HCT116 (cell line): ENCODE results near the gene GOLT1A. TPM values are rescaled to one million over a fixed set of nuclear protein-coding genes. Genes with fewer than 3 reads are reported as not detected.

ENCODE experiments used
- ATAC-seq: fragments of 200-7000 bp; cut with Tn5 transposase; 2 replicates; pipeline ENCODE4 v1.9.1; 2020; ENCODE audit warnings: mild to moderate bottlenecking, moderate library complexity
- BruUV-seq: library from RNA; stranded (reverse); fragments of 400-500 nt; replicated peaks from 2 replicates; lab custom pipeline; 2021; lab: Mats Ljungman, UMichigan
- CTCF ChIA-PET: fragments of 300-600 bp; sonication (Branson Sonifier 250); formaldehyde crosslinking; loops from one replicate; lab custom pipeline; 2021; ENCODE audit warnings: antibody characterized with exemption; lab: Charles Lee
- POLR2A ChIA-PET: fragments of 300-600, 350-600 bp; sonication (Branson Sonifier 250); formaldehyde crosslinking; loops from one replicate; lab custom pipeline; 2021; ENCODE audit warnings: antibody characterized with exemption; lab: Charles Lee
- RAD21 ChIA-PET, 2 experiments: fragments of 300-600 bp; sonication (Branson Sonifier 250); formaldehyde crosslinking; loops; one replicate each; lab custom pipeline; 2023; ENCODE audit warnings: low total read pairs in 2 of 2; ENCODE audit not compliant: uncharacterized antibody in 2 of 2, unreplicated experiment in 2 of 2, low non-redundant PET in 1 of 2; lab: Charles Lee
- DNase-seq: peaks from one replicate; pipeline ENCODE4 v3.0.0-alpha.2; 2010; ENCODE audit warnings: low read depth, low spot score
- H2AFZ ChIP-seq: fragments of 200-600 bp; shearing (Covaris generic), sonication (generic); 2 replicates; pipeline ENCODE4 v1.6.1; 2017; ENCODE audit warnings: low read depth, mixed run types, mixed read lengths, antibody characterized with exemption, low read length; ENCODE audit not compliant: poor library complexity, severe bottlenecking
- H3K27ac ChIP-seq: 2 replicates; pipeline ENCODE4 v1.5.1; 2012; ENCODE audit warnings: low read depth, low read length
- H3K27me3 ChIP-seq: fragments of 200-600 bp; sonication (generic); 2 replicates; pipeline ENCODE4 v1.6.1; 2016; ENCODE audit warnings: mixed run types, low read length, mixed read lengths; ENCODE audit not compliant: insufficient read depth
- H3K36me3 ChIP-seq, 2 experiments: fragments of 200-500 bp in 1 of 2; fragments of 200-600 bp in 1 of 2; sonication (Bioruptor generic) in 1 of 2; sonication (generic) in 1 of 2; 2 replicates each; pipeline versions ENCODE4 v1.5.1 to v1.6.1; 2014 to 2016; ENCODE audit warnings: low read length in 2 of 2, inconsistent platforms in 1 of 2, mixed read lengths in 1 of 2, mixed run types in 1 of 2; ENCODE audit not compliant: insufficient read depth in 2 of 2, control insufficient read depth in 1 of 2
- H3K4me1 ChIP-seq, 2 experiments: fragments of 200-600 bp in 1 of 2; sonication (generic) in 1 of 2; 2 replicates each; pipeline versions ENCODE4 v1.5.1 to v1.6.1; 2012 to 2017; ENCODE audit warnings: low read length in 2 of 2, inconsistent platforms in 1 of 2, mild to moderate bottlenecking in 1 of 2, mixed read lengths in 1 of 2, mixed run types in 1 of 2, moderate library complexity in 1 of 2; ENCODE audit not compliant: insufficient read depth in 2 of 2, control insufficient read depth in 1 of 2
- H3K4me2 ChIP-seq: fragments of 200-600 bp; sonication (generic); 2 replicates; pipeline ENCODE4 v1.6.1; 2017; ENCODE audit warnings: mixed run types, low read length, mixed read lengths
- H3K4me3 ChIP-seq, 2 experiments: fragments of 200-600 bp in 1 of 2; sonication (generic) in 1 of 2; replicated peaks in 1 of 2; 2 replicates each; pipeline ENCODE4 v1.5.1; 2011 to 2016; ENCODE audit warnings: low read length in 2 of 2, control low read depth in 1 of 2, low read depth in 1 of 2, mild to moderate bottlenecking in 1 of 2, mixed read lengths in 1 of 2, mixed run types in 1 of 2
- H3K79me2 ChIP-seq: fragments of 200-600 bp; sonication (generic); 2 replicates; pipeline ENCODE4 v1.6.1; 2017; ENCODE audit warnings: mild to moderate bottlenecking, mixed run types, low read length, moderate library complexity, mixed read lengths; ENCODE audit not compliant: insufficient read depth
- H3K9ac ChIP-seq: fragments of 200-600 bp; sonication (generic); 2 replicates; pipeline ENCODE4 v1.6.1; 2016; ENCODE audit warnings: low read length, mixed read lengths
- H3K9me2 ChIP-seq: fragments of 200-600 bp; sonication (generic), shearing (Covaris generic); 2 replicates; pipeline ENCODE4 v1.6.1; 2017; ENCODE audit warnings: mixed run types, mild to moderate bottlenecking, moderate library complexity; ENCODE audit not compliant: insufficient read depth
- H3K9me3 ChIP-seq, 2 experiments: fragments of 200-500 bp in 1 of 2; fragments of 200-600 bp in 1 of 2; sonication (Bioruptor generic) in 1 of 2; sonication (generic) in 1 of 2; 2 replicates each; pipeline ENCODE4 v1.6.1; 2014 to 2017; ENCODE audit warnings: low read length in 2 of 2, mixed read lengths in 2 of 2, inconsistent platforms in 1 of 2, low read depth in 1 of 2, mild to moderate bottlenecking in 1 of 2, mixed run types in 1 of 2, moderate library complexity in 1 of 2; ENCODE audit not compliant: control insufficient read depth in 1 of 2, insufficient read depth in 1 of 2
- H4K20me1 ChIP-seq: fragments of 200-600 bp; sonication (generic), shearing (Covaris generic); 2 replicates; pipeline ENCODE4 v1.6.1; 2017; ENCODE audit warnings: mixed run types, mild to moderate bottlenecking, moderate library complexity; ENCODE audit not compliant: insufficient read depth
- CBX3 ChIP-seq: IDR thresholded peaks from 2 replicates; pipeline ENCODE4 v1.6.1; 2012; ENCODE audit warnings: low read depth
- EGR1 ChIP-seq: IDR thresholded peaks from 2 replicates; pipeline ENCODE4 v1.6.1; 2012; ENCODE audit warnings: low read depth
- EZH2phosphoT487 ChIP-seq: fragments of 200-600 bp; IDR thresholded peaks from 2 replicates; pipeline ENCODE4 v1.6.1; 2018; ENCODE audit warnings: antibody characterized with exemption, borderline replicate concordance
- FOSL1 ChIP-seq: IDR thresholded peaks from 2 replicates; pipeline ENCODE4 v1.6.1; 2012; ENCODE audit warnings: low read depth
- POLR2A ChIP-seq: IDR thresholded peaks from 2 replicates; pipeline ENCODE4 v1.7.0; 2011; ENCODE audit warnings: borderline replicate concordance; ENCODE audit not compliant: insufficient read depth, insufficient read length; ENCODE audit errors: extremely low read depth
- POLR2AphosphoS5 ChIP-seq: IDR thresholded peaks from 2 replicates; pipeline ENCODE4 v1.6.1; 2011; ENCODE audit warnings: mild to moderate bottlenecking, low read depth, low read length, moderate library complexity
- RAD21 ChIP-seq: IDR thresholded peaks from 2 replicates; pipeline ENCODE4 v1.6.1; 2012; ENCODE audit warnings: low read depth, mild to moderate bottlenecking
- SRF ChIP-seq: IDR thresholded peaks from 2 replicates; pipeline ENCODE4 v1.6.1; 2012; ENCODE audit warnings: low read depth
- ZBTB33 ChIP-seq: IDR thresholded peaks from 2 replicates; pipeline ENCODE4 v1.6.1; 2011; ENCODE audit warnings: mild to moderate bottlenecking, low read length, moderate library complexity; ENCODE audit not compliant: insufficient replicate concordance; ENCODE audit errors: extremely low read depth
- intact Hi-C: fragments of 100-400 bp; cut with micrococcal nuclease; formaldehyde crosslinking; loops from 2 replicates; pipeline ENCODE4 v1.10.0; 2022
- total RNA-seq: library from RNA; stranded (reverse); gene quantifications from one replicate; pipeline ENCODE4 v1.2.1, GENCODE V29; 2021; ENCODE audit not compliant: unreplicated experiment
- TF ChIP-seq, protein P1 (sequence below): IDR thresholded peaks from 2 replicates; pipeline ENCODE4 v1.6.1; 2012
- TF ChIP-seq, protein P2 (sequence below): IDR thresholded peaks from 2 replicates; pipeline ENCODE4 v1.6.1; 2012

GOLT1A gene
- total RNA-seq, 1 experiment from 2014 or later = 8.0 TPM

- ChIA-PET RAD21 (no interaction called here), CTCF (no interaction called here), POLR2A (no interaction called here)
- Histone ChIP-seq H3K9ac (no peak overlapping the region), H3K9me2 (no peaks in the 10 kb centered on the region), H3K4me1 (no peaks in the 10 kb centered on the region), H4K20me1 (no peaks in the 10 kb centered on the region), H3K27me3 (no peaks in the 10 kb centered on the region), H3K27ac (no peak overlapping the region), H3K79me2 (no peaks in the 10 kb centered on the region), H3K4me2 (no peak overlapping the region), H3K9me3 (no peaks in the 10 kb centered on the region), H3K36me3 (no peaks in the 10 kb centered on the region; a peak in 1 of 4 replicates), H3K4me3 (no peak overlapping the region), H2AFZ (no peak overlapping the region)
- intact Hi-C loops = no loop called here
- DNase-seq (no peak), ATAC-seq (no peak)
- TF ChIP-seq POLR2AphosphoS5 (no peak), EZH2phosphoT487 (no peak), ZBTB33 (no peak), CBX3 (no peak), POLR2A (no peak), EGR1 (no peak), SRF (no peak), RAD21 (no peak), FOSL1 (no peak)
- TF ChIP-seq, protein P1, sequence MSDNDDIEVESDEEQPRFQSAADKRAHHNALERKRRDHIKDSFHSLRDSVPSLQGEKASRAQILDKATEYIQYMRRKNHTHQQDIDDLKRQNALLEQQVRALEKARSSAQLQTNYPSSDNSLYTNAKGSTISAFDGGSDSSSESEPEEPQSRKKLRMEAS = no peak
- TF ChIP-seq, protein P2, sequence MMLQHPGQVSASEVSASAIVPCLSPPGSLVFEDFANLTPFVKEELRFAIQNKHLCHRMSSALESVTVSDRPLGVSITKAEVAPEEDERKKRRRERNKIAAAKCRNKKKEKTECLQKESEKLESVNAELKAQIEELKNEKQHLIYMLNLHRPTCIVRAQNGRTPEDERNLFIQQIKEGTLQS = no peak
- BruUV-seq = no TSS peak
Measured at GRCh38 chr1:204261266-204261665, 47.5 kb upstream of the GOLT1A start.
